Memory B cell (primary cell): ENCODE results near the gene ELMO1.

Experiments used
- ATAC-seq: fragments of 150-1000 bp; cut with Tn5 transposase; 2 replicates; pipeline ENCODE4 v1.10.0; 2021; ENCODE audit warnings: low read depth, mild to moderate bottlenecking, moderate library complexity
- DNase-seq, 2 donors: peaks; one replicate each; pipeline ENCODE4 v3.0.0; 2022; ENCODE audit warnings: low spot score in 2 of 2
- H3K27ac Mint-ChIP-seq: one replicate; pipeline ENCODE4 v1.8.0; 2022; ENCODE audit warnings: mild to moderate bottlenecking, moderate library complexity, mixed read lengths
- H3K27me3 Mint-ChIP-seq: one replicate; pipeline ENCODE4 v1.8.0; 2022; ENCODE audit warnings: mixed read lengths
- H3K36me3 Mint-ChIP-seq: one replicate; pipeline ENCODE4 v1.8.0; 2022; ENCODE audit warnings: mild to moderate bottlenecking, mixed read lengths
- H3K4me1 Mint-ChIP-seq: one replicate; pipeline ENCODE4 v1.8.0; 2022; ENCODE audit warnings: mixed read lengths
- H3K4me3 Mint-ChIP-seq: one replicate; pipeline ENCODE4 v1.8.0; 2022; ENCODE audit warnings: mild to moderate bottlenecking, moderate library complexity, mixed read lengths
- H3K9me3 Mint-ChIP-seq: one replicate; pipeline ENCODE4 v1.8.0; 2022; ENCODE audit warnings: mixed read lengths

Gene ELMO1

DNA sequence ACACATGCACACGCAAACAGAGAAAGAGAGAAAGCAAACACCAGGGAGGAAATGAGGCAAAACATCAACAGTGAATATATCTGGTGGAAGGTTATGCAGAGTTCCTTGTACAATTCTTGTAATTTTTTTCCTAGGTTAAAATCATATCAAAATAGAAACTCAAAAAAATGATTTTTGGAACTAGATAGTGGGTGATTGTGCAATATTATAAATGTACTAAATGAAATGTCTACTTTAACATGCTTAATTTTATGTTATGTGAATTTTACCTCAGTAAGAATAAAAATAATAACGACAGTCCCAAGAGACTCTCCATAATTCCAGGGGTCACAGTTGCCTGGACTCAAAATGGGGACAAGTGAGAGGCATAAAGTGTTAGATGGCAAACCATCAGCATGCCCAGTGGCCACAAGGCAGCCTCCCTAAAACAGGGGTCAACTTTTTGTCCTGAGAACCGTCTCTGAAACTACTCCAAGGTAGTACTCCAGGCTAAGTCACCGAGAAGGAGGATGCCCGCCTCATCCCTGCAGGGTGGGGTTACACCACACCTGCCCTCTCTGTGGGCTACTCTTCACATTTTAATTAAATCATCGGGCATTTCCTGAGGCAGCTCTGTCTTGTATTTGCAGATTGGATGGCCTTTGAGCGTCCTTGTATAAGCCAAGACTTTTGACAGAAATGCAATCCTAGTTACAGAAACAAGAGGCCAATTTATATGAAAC, 267.7 kb downstream of the ELMO1 start:
- ATAC-seq (no peak), DNase-seq (no peak)
- H3K27me3 Mint-ChIP-seq, result no peaks in the 10 kb centered on the region
- no peak overlapping the region for H3K27ac Mint-ChIP-seq
- peaks cover 5% of the 10 kb centered on the region for H3K4me1 Mint-ChIP-seq
- H3K36me3 Mint-ChIP-seq, result peaks cover 16% of the 10 kb centered on the region
- H3K4me3 Mint-ChIP-seq, result no peak overlapping the region
- no peaks in the 10 kb centered on the region for H3K9me3 Mint-ChIP-seq

DNA sequence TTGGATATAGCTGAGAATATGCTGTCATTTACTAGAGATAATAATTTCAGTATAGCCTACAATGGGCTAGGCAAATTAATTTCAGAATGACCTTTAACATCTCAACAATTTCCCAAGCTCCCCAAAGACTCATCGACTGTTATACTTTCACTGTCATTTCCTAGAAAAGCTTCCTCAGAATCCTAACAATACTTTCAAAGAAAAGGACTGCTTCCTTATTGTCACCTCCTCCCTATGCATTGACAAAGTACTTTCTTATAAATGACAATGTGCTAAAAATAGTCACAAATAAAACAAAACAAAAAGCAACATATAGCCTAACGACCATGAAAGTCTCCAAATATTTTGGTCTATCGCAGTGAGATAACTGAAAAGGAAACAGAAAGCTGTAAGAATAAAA, 272.6 kb downstream of the ELMO1 start:
- no peak overlapping the region for H3K4me3 Mint-ChIP-seq
- peaks cover 8% of the 10 kb centered on the region for H3K4me1 Mint-ChIP-seq
- H3K27me3 Mint-ChIP-seq, result no peaks in the 10 kb centered on the region
- H3K36me3 Mint-ChIP-seq, result peaks cover 33% of the 10 kb centered on the region
- H3K9me3 Mint-ChIP-seq, result no peaks in the 10 kb centered on the region
- ATAC-seq (no peak), DNase-seq (no peak)
- peak overlapping the region; percentile 13 for H3K27ac Mint-ChIP-seq

DNA sequence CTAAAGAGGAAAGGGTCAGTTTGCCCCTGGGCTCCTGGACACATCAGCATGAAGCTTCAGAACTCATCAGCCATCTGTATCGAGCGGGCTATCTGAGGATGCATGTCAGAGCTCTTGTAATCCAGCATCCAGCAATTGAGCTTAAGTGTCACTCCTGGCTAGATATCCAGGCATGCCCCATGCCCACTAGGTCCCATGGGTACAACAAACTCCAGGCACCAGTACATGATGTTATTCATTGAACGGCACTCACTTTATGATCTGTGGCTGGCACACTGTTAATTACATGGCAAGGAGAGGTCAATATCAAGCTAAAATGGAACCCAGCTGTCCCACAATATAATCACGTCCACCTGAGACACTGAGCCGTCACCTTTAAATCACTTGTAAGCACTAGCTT, 274.2 kb downstream of the ELMO1 start:
- H3K4me3 Mint-ChIP-seq, result no peak overlapping the region
- H3K27me3 Mint-ChIP-seq, result no peaks in the 10 kb centered on the region
- H3K9me3 Mint-ChIP-seq, result no peaks in the 10 kb centered on the region
- H3K4me1 Mint-ChIP-seq, result peaks cover 6% of the 10 kb centered on the region
- H3K27ac Mint-ChIP-seq, result no peak overlapping the region
- ATAC-seq (no peak), DNase-seq (no peak)
- peaks cover 29% of the 10 kb centered on the region for H3K36me3 Mint-ChIP-seq

DNA sequence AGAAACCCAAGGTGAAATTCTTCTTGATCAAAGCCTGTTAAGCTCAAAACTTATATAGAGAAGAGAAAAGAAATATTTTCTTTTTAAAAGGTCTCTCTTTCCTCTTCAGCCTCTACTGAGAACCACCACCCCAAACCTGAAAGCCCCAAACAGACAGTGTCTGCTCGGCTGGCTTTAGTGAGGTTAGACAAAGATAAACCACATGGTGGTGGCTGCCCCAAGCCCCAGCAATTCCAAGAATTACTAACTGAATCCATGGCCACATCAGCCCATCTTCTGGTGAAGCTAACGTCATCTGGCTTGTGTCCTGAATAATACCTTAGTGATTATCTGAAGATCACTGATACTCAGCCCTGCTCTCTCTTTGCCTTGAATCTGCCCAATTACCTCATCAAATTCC, 275.0 kb downstream of the ELMO1 start:
- ATAC-seq (no peak), DNase-seq (no peak)
- H3K9me3 Mint-ChIP-seq, result no peaks in the 10 kb centered on the region
- no peaks in the 10 kb centered on the region for H3K27me3 Mint-ChIP-seq
- no peak overlapping the region for H3K4me3 Mint-ChIP-seq
- peaks cover 33% of the 10 kb centered on the region for H3K36me3 Mint-ChIP-seq
- H3K4me1 Mint-ChIP-seq, result peaks cover 6% of the 10 kb centered on the region
- H3K27ac Mint-ChIP-seq, result no peak overlapping the region

DNA sequence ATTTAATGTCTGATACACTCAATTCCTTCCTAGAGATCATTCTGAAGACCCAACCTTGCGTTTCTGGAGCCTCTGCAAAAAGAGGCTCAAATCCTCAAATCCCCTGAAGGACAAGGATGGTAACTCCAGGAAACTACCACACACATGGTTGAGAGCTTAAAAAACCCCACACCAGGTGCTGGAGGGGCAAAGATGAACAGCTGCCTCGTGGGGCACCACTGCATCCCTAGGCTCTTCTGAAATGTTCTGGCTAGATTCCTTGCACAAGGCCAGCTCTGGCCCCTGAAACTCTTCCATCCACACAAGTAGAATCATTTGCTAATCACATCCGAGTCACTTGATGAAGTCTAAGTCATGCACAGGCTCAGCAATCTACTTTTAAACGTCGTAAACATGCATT, 286.6 kb downstream of the ELMO1 start:
- Mint-ChIP-seq H3K9me3 (peaks cover 2% of the 10 kb centered on the region), H3K27me3 (no peaks in the 10 kb centered on the region), H3K27ac (peak overlapping the region; percentile 17), H3K4me1 (no peaks in the 10 kb centered on the region), H3K4me3 (no peak overlapping the region), H3K36me3 (peaks cover 24% of the 10 kb centered on the region)
- ATAC-seq (no peak), DNase-seq (no peak)

DNA sequence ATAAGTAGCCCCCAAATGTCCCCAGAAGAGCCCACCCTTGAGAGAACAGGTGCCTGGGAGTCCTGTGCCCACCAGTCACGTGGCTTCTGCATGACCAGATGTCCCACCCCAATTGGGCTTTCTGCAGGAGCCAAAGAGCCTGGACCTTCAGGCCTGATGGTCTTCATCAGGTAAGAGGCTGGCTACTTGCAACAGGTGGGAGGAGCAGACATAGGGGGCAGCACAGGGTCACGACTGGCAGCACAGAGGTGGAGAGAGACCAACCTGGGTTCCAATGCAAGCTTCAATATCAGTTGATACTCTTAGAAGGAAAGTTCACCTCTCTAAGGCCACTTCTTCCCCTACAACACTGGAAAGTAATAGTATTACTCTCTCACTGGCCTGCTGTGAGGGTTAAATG, 288.0 kb downstream of the ELMO1 start:
- Mint-ChIP-seq H3K4me1 (no peaks in the 10 kb centered on the region), H3K4me3 (no peak overlapping the region), H3K36me3 (peaks cover 23% of the 10 kb centered on the region), H3K27ac (peak overlapping the region; percentile 45), H3K27me3 (no peaks in the 10 kb centered on the region), H3K9me3 (peaks cover 2% of the 10 kb centered on the region)
- DNase-seq (no peak), ATAC-seq (no peak)

DNA sequence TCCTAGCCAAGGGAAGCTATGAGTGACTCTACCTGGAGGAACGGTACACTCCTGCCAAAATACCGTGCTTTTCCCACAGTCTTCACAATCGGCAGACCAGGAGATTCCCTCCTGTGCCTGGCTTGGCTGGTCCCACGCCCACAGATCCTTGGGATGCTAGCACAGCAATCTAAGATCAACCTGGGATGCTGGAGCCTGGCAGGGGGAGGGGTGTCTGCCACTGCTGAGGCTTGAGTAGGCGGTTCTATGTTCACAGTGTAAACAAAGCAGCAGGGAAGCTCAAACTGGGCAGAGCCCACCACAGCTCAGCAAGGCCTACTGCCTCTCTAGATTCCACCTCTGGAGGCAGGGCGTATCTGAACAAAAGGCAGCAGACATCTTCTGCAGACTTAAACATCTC, 295.3 kb downstream of the ELMO1 start:
- ATAC-seq, result no peak
- Mint-ChIP-seq H3K9me3 (peaks cover 2% of the 10 kb centered on the region), H3K4me1 (peaks cover 4% of the 10 kb centered on the region), H3K4me3 (no peak overlapping the region), H3K36me3 (peaks cover 37% of the 10 kb centered on the region), H3K27me3 (no peaks in the 10 kb centered on the region), H3K27ac (no peak overlapping the region)
- DNase-seq, result no peak

DNA sequence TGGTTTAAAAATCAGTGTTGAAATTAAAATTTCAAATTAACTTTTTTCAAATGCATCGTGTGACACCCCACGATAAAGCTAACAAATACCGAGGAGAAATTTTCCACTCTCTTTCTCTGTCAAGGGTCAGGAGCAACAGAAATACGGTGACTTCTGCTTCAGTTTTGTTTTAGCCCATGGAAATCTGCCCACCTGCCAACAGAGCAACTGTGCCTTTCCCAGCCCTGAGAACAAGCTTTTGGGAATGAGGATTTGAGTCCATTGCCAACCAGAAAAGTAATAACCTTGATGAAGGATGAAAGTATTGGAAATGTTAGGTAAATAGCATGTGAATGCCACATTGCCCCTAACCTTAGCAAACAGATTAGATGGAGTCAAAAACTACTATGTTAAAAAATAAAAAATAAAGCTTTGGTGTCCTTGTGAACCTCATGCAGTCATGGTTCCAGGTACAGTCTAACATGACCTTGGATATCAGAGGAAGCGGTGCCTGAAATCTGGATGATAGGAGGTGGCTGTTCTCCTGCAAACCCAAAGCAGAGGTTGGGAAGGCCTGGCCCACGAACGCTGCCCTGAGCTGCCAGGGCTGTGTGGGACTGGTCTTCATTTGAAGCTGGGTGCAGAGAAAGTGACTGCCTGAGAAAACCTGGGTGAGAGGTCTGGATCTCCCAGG, 296.8 kb downstream of the ELMO1 start:
- H3K9me3 Mint-ChIP-seq, result peaks cover 2% of the 10 kb centered on the region
- H3K27ac Mint-ChIP-seq, result no peak overlapping the region
- H3K4me3 Mint-ChIP-seq, result no peak overlapping the region
- DNase-seq, result no peak
- peaks cover 4% of the 10 kb centered on the region for H3K4me1 Mint-ChIP-seq
- peaks cover 37% of the 10 kb centered on the region for H3K36me3 Mint-ChIP-seq
- ATAC-seq, result no peak
- no peaks in the 10 kb centered on the region for H3K27me3 Mint-ChIP-seq

DNA sequence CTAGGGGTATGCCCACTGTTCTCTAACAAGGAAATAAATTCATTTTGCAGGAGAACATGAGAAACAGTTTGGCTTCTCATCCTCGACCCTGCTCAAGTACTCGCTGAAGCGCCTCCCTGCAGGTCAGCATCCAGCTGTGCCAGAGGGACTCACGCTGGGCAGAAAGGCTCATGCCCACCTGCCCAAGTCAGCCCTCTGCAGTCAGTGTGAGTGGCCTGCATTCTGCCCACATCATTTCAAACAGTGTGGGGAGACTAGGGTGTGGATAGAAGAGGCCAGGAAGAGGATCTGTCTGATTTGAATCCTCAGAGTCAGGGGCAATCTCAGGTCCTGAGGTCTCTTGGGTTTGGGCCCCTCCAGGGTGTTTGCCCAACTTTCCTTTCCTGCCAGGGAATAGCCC, 297.8 kb downstream of the ELMO1 start:
- Mint-ChIP-seq H3K4me1 (peaks cover 4% of the 10 kb centered on the region), H3K27ac (no peak overlapping the region), H3K36me3 (peaks cover 33% of the 10 kb centered on the region)

DNA sequence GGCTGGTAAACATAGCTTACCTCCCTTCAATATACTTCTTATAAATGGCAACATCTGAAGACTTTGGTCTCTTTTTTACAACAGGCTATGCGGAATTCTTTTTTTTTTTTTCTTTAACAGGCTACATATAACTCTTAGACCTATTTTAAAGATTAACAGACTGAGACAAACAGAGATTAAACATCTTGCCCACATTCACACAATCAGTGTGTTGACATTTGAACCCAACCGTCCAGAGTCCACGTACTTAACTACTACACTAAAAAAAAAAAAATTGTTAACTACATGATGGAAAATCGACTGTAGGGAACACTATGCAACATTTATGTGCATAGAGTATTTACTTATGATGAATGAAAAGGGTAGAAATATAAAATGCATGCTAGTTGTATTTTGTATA, 298.5 kb downstream of the ELMO1 start:
- ATAC-seq (no peak), DNase-seq (no peak)
- Mint-ChIP-seq H3K9me3 (peaks cover 1% of the 10 kb centered on the region), H3K27ac (peak overlapping the region; percentile 68), H3K4me3 (no peak overlapping the region), H3K27me3 (no peaks in the 10 kb centered on the region), H3K4me1 (peaks cover 4% of the 10 kb centered on the region), H3K36me3 (peaks cover 31% of the 10 kb centered on the region)

More for the DNA sequence above, 297.8 kb downstream of the ELMO1 start:
- peaks cover 2% of the 10 kb centered on the region for H3K9me3 Mint-ChIP-seq
- no peak for DNase-seq
- ATAC-seq, result no peak
- no peaks in the 10 kb centered on the region for H3K27me3 Mint-ChIP-seq
- no peak overlapping the region for H3K4me3 Mint-ChIP-seq

- H3K36me3 Mint-ChIP-seq, result peaks cover 28% of the 10 kb centered on the region
- no peak overlapping the region for H3K4me3 Mint-ChIP-seq
- no peaks in the 10 kb centered on the region for H3K9me3 Mint-ChIP-seq
- no peaks in the 10 kb centered on the region for H3K27me3 Mint-ChIP-seq
- ATAC-seq (no peak), DNase-seq (no peak)
- peaks cover 4% of the 10 kb centered on the region for H3K4me1 Mint-ChIP-seq
- peak overlapping the region; percentile 68 for H3K27ac Mint-ChIP-seq
Measured at GRCh38 chr7:37149773-37150124, 298.9 kb downstream of the ELMO1 start.

DNA sequence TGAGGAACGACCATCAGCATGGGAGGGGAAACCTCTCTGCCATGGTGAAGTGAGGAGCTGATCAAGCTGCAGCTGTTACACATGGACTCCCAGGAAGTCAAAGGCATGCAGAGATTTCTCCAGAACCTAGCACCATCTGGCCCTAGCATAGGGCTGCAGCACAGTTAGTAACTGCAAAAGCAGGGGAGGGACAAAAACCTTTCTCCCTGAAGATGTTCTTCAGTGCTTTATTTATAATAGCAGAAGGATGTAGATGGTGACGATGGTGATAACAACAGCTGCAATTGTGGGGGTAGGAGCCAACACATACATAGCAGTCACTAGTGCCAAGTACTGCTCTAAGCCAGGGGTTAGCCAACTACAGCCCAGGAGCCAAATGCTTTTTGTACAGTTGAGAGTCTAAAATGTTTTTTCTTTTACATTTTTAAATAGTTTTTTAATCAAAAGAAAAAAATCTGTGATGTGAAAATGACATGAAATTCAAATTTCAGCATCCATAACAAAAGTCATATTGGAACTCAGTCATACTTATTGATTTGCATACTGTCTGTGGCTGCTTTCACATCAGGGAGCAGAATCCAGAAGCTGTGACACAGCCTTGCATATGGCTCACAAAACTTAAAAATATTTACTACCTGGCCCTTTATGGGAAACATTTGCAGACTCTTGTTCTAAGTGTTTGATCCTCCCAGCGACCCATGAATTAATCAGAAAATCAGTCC, 299.5 kb downstream of the ELMO1 start:
- DNase-seq (no peak), ATAC-seq (no peak)
- H3K27ac Mint-ChIP-seq, result peak overlapping the region; percentile 68
- H3K4me3 Mint-ChIP-seq, result no peak overlapping the region
- peaks cover 26% of the 10 kb centered on the region for H3K36me3 Mint-ChIP-seq
- H3K9me3 Mint-ChIP-seq, result no peaks in the 10 kb centered on the region
- H3K27me3 Mint-ChIP-seq, result no peaks in the 10 kb centered on the region
- H3K4me1 Mint-ChIP-seq, result peaks cover 4% of the 10 kb centered on the region

DNA sequence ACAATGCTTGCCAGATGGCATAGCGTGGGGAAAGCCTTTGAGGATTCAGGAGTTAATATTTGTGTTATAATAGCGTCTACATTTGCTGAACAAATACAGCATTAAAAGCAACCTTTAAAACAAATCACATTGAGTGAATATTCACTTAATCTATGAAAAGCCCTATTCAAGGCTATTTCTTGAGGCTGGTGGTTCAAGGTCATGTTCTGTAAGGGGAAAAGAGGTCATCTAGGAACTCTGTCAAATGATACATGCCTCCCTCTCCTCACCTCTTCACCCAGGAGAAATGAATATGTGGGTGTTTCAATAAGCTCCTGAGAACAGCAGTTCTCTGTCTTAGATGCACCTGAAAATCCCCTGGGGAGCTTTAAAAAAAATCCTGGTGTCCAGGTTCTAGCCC, 303.0 kb downstream of the ELMO1 start:
- DNase-seq, result no peak
- peaks cover 8% of the 10 kb centered on the region for H3K4me1 Mint-ChIP-seq
- H3K36me3 Mint-ChIP-seq, result peaks cover 43% of the 10 kb centered on the region
- H3K9me3 Mint-ChIP-seq, result peaks cover 5% of the 10 kb centered on the region
- no peak for ATAC-seq
- H3K27ac Mint-ChIP-seq, result no peak overlapping the region
- no peaks in the 10 kb centered on the region for H3K27me3 Mint-ChIP-seq
- no peak overlapping the region for H3K4me3 Mint-ChIP-seq

DNA sequence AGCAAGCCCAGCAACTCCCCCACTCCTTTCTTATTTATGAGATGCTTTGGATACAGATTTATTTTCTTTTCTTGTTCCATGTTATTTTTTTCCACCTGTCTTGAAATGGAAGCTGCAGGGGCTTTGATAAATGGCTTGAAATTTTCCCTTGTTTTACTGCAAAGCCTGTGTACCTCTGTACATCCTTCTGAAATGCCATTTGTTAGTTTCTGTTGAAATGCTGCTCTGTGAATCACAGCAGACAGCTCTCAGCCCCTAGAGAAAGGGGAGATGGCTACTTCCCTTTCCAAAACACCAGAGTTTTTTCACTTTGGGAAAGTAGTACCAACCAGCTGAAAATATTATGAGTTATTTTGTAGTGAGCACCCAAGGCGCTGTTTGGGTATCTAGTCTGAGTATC, 304.2 kb downstream of the ELMO1 start:
- DNase-seq, result no peak
- no peaks in the 10 kb centered on the region for H3K27me3 Mint-ChIP-seq
- peaks cover 10% of the 10 kb centered on the region for H3K4me1 Mint-ChIP-seq
- ATAC-seq, result no peak
- peak overlapping the region; percentile 65 for H3K27ac Mint-ChIP-seq
- H3K4me3 Mint-ChIP-seq, result no peak overlapping the region
- peaks cover 51% of the 10 kb centered on the region for H3K36me3 Mint-ChIP-seq
- H3K9me3 Mint-ChIP-seq, result peaks cover 15% of the 10 kb centered on the region
